Panc1 (cell line): ENCODE data around the gene SLC4A9.

Source experiments
- POLR2AphosphoS5 ChIP-seq: IDR thresholded peaks from 2 replicates; pipeline ENCODE4 v1.6.1; 2012; ENCODE audit warnings: mild to moderate bottlenecking, low read depth, low read length, moderate library complexity
- SIN3A ChIP-seq: IDR thresholded peaks from 2 replicates; pipeline ENCODE4 v1.6.1; 2012; ENCODE audit warnings: low read depth, mild to moderate bottlenecking, low read length, moderate library complexity, borderline replicate concordance; ENCODE audit not compliant: insufficient read depth
- TF ChIP-seq, protein P1 (sequence below): fragments of 450-650 bp; IDR thresholded peaks from 2 replicates; pipeline ENCODE4 v1.5.1; 2017; ENCODE audit warnings: mild to moderate bottlenecking
- TF ChIP-seq, protein P2 (sequence below), 2 experiments: IDR thresholded peaks; 2 replicates each; pipeline ENCODE4 v1.6.1; 2011 to 2012; ENCODE audit warnings: low read depth in 2 of 2, control low read depth in 1 of 2, low read length in 1 of 2, mild to moderate bottlenecking in 1 of 2, moderate library complexity in 1 of 2; ENCODE audit not compliant: insufficient read depth in 1 of 2

- TF ChIP-seq, protein P1, sequence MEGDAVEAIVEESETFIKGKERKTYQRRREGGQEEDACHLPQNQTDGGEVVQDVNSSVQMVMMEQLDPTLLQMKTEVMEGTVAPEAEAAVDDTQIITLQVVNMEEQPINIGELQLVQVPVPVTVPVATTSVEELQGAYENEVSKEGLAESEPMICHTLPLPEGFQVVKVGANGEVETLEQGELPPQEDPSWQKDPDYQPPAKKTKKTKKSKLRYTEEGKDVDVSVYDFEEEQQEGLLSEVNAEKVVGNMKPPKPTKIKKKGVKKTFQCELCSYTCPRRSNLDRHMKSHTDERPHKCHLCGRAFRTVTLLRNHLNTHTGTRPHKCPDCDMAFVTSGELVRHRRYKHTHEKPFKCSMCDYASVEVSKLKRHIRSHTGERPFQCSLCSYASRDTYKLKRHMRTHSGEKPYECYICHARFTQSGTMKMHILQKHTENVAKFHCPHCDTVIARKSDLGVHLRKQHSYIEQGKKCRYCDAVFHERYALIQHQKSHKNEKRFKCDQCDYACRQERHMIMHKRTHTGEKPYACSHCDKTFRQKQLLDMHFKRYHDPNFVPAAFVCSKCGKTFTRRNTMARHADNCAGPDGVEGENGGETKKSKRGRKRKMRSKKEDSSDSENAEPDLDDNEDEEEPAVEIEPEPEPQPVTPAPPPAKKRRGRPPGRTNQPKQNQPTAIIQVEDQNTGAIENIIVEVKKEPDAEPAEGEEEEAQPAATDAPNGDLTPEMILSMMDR: no peak
- TF ChIP-seq POLR2AphosphoS5 (no peak), SIN3A (no peak)
- TF ChIP-seq, protein P2, sequence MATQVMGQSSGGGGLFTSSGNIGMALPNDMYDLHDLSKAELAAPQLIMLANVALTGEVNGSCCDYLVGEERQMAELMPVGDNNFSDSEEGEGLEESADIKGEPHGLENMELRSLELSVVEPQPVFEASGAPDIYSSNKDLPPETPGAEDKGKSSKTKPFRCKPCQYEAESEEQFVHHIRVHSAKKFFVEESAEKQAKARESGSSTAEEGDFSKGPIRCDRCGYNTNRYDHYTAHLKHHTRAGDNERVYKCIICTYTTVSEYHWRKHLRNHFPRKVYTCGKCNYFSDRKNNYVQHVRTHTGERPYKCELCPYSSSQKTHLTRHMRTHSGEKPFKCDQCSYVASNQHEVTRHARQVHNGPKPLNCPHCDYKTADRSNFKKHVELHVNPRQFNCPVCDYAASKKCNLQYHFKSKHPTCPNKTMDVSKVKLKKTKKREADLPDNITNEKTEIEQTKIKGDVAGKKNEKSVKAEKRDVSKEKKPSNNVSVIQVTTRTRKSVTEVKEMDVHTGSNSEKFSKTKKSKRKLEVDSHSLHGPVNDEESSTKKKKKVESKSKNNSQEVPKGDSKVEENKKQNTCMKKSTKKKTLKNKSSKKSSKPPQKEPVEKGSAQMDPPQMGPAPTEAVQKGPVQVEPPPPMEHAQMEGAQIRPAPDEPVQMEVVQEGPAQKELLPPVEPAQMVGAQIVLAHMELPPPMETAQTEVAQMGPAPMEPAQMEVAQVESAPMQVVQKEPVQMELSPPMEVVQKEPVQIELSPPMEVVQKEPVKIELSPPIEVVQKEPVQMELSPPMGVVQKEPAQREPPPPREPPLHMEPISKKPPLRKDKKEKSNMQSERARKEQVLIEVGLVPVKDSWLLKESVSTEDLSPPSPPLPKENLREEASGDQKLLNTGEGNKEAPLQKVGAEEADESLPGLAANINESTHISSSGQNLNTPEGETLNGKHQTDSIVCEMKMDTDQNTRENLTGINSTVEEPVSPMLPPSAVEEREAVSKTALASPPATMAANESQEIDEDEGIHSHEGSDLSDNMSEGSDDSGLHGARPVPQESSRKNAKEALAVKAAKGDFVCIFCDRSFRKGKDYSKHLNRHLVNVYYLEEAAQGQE (IDR thresholded peaks at IDR 0.05; ENCODE audit: insufficient read depth in 1 of 2, low read depth in 2 of 2, low read length in 1 of 2): no peak
These were observed 22.1 kb upstream of the SLC4A9 start for GRCh38 chr5:140337880-140338279.
